ACHN (cell line): Measurements from ENCODE around the gene IQSEC1.
"Not testable (repeated sequence)": the region's sequence is repeated elsewhere in the genome, so short reads cannot be mapped to it uniquely, and the experiment has no call there.

ENCODE experiments used
- DNase-seq: peaks from one replicate; pipeline ENCODE4 v3.0.0-alpha.2; 2015
- in situ Hi-C: cut with HindIII; loops from 2 replicates; pipeline ENCODE4 v1.10.0; 2017; ENCODE audit warnings: low sequenced_read_pairs, low pct_ligation_motif_present, low pct_unique_long_range_greater_than_20kb

IQSEC1 gene

GRCh38 chr3:12871404-12871983 lies 201.7 kb downstream of the IQSEC1 start:
- in situ Hi-C loops: no loop called here

GRCh38 chr3:12870942-12871341 lies 202.3 kb downstream of the IQSEC1 start:
- in situ Hi-C loops: no loop called here
- DNase-seq: no peak

More at GRCh38 chr3:12871404-12871983, 201.7 kb downstream of the IQSEC1 start:
- no peak for DNase-seq

- DNase-seq: no peak
Measured at GRCh38 chr3:12869035-12869621, 204.1 kb downstream of the IQSEC1 start.

GRCh38 chr3:12868039-12869034 lies 204.9 kb downstream of the IQSEC1 start:
- in situ Hi-C loops: no loop called here
- peak; percentile 78 for DNase-seq

More at GRCh38 chr3:12869035-12869621, 204.1 kb downstream of the IQSEC1 start:
- in situ Hi-C loops: no loop called here

GRCh38 chr3:12866836-12867235 lies 206.4 kb downstream of the IQSEC1 start:
- no peak for DNase-seq
- in situ Hi-C loops: no loop called here

GRCh38 chr3:12865271-12865670 lies 208.0 kb downstream of the IQSEC1 start:
- no peak for DNase-seq
- in situ Hi-C loops: no loop called here

- in situ Hi-C loops: no loop called here
- DNase-seq: no peak
Measured at GRCh38 chr3:12862387-12862786, 210.8 kb downstream of the IQSEC1 start.

- in situ Hi-C loops: no loop called here
- DNase-seq: no peak
Measured at GRCh38 chr3:12861611-12862010, 211.6 kb downstream of the IQSEC1 start.

- in situ Hi-C loops: no loop called here
- no peak for DNase-seq
Measured at GRCh38 chr3:12859840-12860239, 213.4 kb downstream of the IQSEC1 start.

- DNase-seq: no peak
- in situ Hi-C loops: no loop called here
Measured at GRCh38 chr3:12856626-12857025, 216.6 kb downstream of the IQSEC1 start.

- in situ Hi-C loops: no loop called here
- DNase-seq: no peak
Measured at GRCh38 chr3:12854565-12854964, 218.7 kb downstream of the IQSEC1 start.

- DNase-seq, in situ Hi-C loops: not testable (repeated sequence)
Measured at GRCh38 chr3:12853847-12854246, 219.4 kb downstream of the IQSEC1 start.

GRCh38 chr3:12852201-12852600 lies 221.0 kb downstream of the IQSEC1 start:
- no peak for DNase-seq
- in situ Hi-C loops: no loop called here
